GM19467 (cell line): ENCODE results near the gene ZC3H6.
"Not testable (repeated sequence)": the region's sequence is repeated elsewhere in the genome, so short reads cannot be mapped to it uniquely, and the experiment has no call there.

Experiments
- ATAC-seq: cut with Tn5 transposase; IDR thresholded peaks from one replicate; pipeline ENCODE4 v1.9.1; 2021; ENCODE audit warnings: mild to moderate bottlenecking, moderate library complexity; ENCODE audit not compliant: unreplicated experiment

The ZC3H6 gene

GRCh38 chr2:112275887-112276773 is 733 bp downstream of the ZC3H6 start:
- ATAC-seq: peak; percentile 47

- ATAC-seq: no peak
These were observed 1.6 kb downstream of the ZC3H6 start for GRCh38 chr2:112276954-112277353.

- ATAC-seq: no peak
These were observed 2.3 kb downstream of the ZC3H6 start for GRCh38 chr2:112277596-112278220.

- ATAC-seq: not testable (repeated sequence)
These were observed 6.7 kb downstream of the ZC3H6 start for GRCh38 chr2:112282066-112282465.

- ATAC-seq: not testable (repeated sequence)
These were observed 8.1 kb downstream of the ZC3H6 start for GRCh38 chr2:112283535-112283934.

GRCh38 chr2:112290088-112290487 is 14.7 kb downstream of the ZC3H6 start:
- ATAC-seq: no peak

GRCh38 chr2:112290648-112291047 is 15.3 kb downstream of the ZC3H6 start:
- ATAC-seq: no peak

- ATAC-seq: no peak
These were observed 18.4 kb downstream of the ZC3H6 start for GRCh38 chr2:112293636-112294401.

- no peak for ATAC-seq
These were observed 20.1 kb downstream of the ZC3H6 start for GRCh38 chr2:112295407-112296078.

- ATAC-seq: no peak
These were observed 21.0 kb downstream of the ZC3H6 start for GRCh38 chr2:112296407-112296806.

- no peak for ATAC-seq
These were observed 25.8 kb downstream of the ZC3H6 start for GRCh38 chr2:112301171-112301584.

GRCh38 chr2:112301973-112302372 is 26.6 kb downstream of the ZC3H6 start:
- no peak for ATAC-seq

GRCh38 chr2:112304298-112304941 is 29.0 kb downstream of the ZC3H6 start:
- ATAC-seq: no peak

GRCh38 chr2:112305132-112305531 is 29.7 kb downstream of the ZC3H6 start:
- ATAC-seq: no peak

GRCh38 chr2:112310906-112311305 is 35.5 kb downstream of the ZC3H6 start:
- no peak for ATAC-seq

GRCh38 chr2:112311932-112312331 is 36.5 kb downstream of the ZC3H6 start:
- ATAC-seq: no peak

GRCh38 chr2:112312821-112313220 is 37.4 kb downstream of the ZC3H6 start:
- ATAC-seq: no peak

- ATAC-seq: no peak
These were observed 39.5 kb downstream of the ZC3H6 start for GRCh38 chr2:112314856-112315255.

- ATAC-seq: no peak
These were observed 42.1 kb downstream of the ZC3H6 start for GRCh38 chr2:112317303-112318158.
